ENCODE results near the gene PRRC2B. TPM values are rescaled to one million over a fixed set of nuclear protein-coding genes. Genes with fewer than 3 reads are reported as not detected.
A peak's percentile ranks its signal among the peaks of the same experiment; 100 is the strongest.

Gene PRRC2B
- total and polyA plus RNA-seq, 2 of the 13 experiments (the other 11 are each of a cell fraction or from before 2014, with no cell fraction given): 20.8 to 37.4 TPM

DNA sequence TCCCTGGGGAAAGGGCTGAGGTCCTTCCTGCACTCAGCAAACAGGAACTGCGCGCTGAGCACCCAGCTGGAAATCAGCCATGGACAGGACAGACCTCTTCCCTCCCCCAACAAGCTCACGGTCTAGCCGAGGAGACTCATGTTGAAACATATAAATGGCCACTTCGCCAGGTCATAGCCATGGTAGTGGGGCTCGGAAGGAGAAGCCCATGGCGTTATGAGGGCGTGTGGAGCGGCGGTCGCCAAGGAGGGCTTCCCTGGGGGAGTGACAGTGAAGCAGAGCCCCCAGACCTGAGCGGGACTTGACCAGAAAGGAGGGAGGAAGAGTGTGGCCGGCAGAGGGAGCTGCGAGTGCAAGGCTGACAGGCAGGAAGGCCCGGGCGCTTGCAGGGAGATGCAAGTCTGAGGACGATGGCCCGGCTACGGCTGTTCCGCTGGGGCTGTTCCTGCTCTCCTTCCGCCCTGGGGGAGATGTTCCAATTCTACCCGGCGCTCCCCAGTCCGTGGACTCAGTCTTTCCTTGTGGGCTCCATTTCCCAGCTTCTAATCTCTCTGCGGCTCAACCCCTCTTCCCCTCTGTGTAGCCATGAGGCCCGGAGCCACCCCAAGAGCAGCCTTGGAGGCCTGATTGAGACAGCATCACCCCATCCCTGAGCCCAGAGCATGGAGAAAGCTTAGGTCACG is 43.9 kb upstream of the PRRC2B start (continued):
- TF ChIP-seq KAT2B (IDR thresholded peaks at IDR 0.05; ENCODE audit: borderline replicate concordance, low read depth, low read length) (no peak), U2AF2 (IDR thresholded peaks at IDR 0.05; ENCODE audit: low read depth, low read length) (no peak), ZNF30 (CRISPR knock-in tag; IDR thresholded peaks at IDR 0.05) (no peak), ZNF224 (CRISPR knock-in tag; IDR thresholded peaks at IDR 0.05) (no peak), TP53 (CRISPR knock-in tag; conservative IDR thresholded peaks at IDR 0.05) (no peak), HNF4A (CRISPR knock-in tag; IDR thresholded peaks at IDR 0.05) (no peak), ZBTB7B (CRISPR knock-in tag; IDR thresholded peaks at IDR 0.05) (no peak), ZNF589 (CRISPR knock-in tag; conservative IDR thresholded peaks at IDR 0.05) (no peak), FOXO1 (CRISPR knock-in tag; IDR thresholded peaks at IDR 0.05) (no peak), SIN3A (IDR thresholded peaks at IDR 0.05; ENCODE audit: borderline replicate concordance, low read depth, low read length) (peak; percentile 48; the same call in 1 of the 2 replicates), IKZF1 (IDR thresholded peaks at IDR 0.05) (no peak), PITX1 (CRISPR knock-in tag; IDR thresholded peaks at IDR 0.05) (peak; percentile 59; the same call in 1 of the 2 replicates), GLI4 (CRISPR knock-in tag; IDR thresholded peaks at IDR 0.05; ENCODE audit: borderline replicate concordance) (no peak), ZNF619 (CRISPR knock-in tag; IDR thresholded peaks at IDR 0.05) (no peak), ZNF550 (CRISPR knock-in tag; IDR thresholded peaks at IDR 0.05; ENCODE audit: borderline replicate concordance) (no peak), TARDBP (CRISPR knock-in tag; IDR thresholded peaks at IDR 0.05) (no peak), ZNF670 (CRISPR knock-in tag; IDR thresholded peaks at IDR 0.05; ENCODE audit: borderline replicate concordance) (no peak), HES4 (CRISPR knock-in tag; IDR thresholded peaks at IDR 0.05; ENCODE audit: borderline replicate concordance) (no peak), FOXP1 (IDR thresholded peaks at IDR 0.05) (no peak), FOXP1 (CRISPR knock-in tag; IDR thresholded peaks at IDR 0.05) (no peak), ZNF570 (CRISPR knock-in tag; IDR thresholded peaks at IDR 0.05; ENCODE audit: borderline replicate concordance) (no peak), ZFAT (CRISPR knock-in tag; conservative IDR thresholded peaks at IDR 0.05) (no peak), MIER3 (CRISPR knock-in tag; IDR thresholded peaks at IDR 0.05; ENCODE audit: borderline replicate concordance) (no peak), ZNF773 (CRISPR knock-in tag; IDR thresholded peaks at IDR 0.05; ENCODE audit: borderline replicate concordance) (no peak)
- TF ChIP-seq, protein P1, sequence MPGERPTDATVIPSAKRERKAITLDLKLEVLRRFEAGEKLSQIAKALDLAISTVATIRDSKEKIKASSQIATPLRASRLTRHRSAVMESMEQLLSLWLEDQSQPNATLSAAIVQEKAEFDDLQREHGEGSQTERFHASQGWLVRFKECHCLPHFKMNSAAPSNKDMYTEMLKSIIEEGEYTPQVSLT (CRISPR knock-in tag; IDR thresholded peaks at IDR 0.05; ENCODE audit: borderline replicate concordance, low read depth): no peak
- TF ChIP-seq, protein P2, sequence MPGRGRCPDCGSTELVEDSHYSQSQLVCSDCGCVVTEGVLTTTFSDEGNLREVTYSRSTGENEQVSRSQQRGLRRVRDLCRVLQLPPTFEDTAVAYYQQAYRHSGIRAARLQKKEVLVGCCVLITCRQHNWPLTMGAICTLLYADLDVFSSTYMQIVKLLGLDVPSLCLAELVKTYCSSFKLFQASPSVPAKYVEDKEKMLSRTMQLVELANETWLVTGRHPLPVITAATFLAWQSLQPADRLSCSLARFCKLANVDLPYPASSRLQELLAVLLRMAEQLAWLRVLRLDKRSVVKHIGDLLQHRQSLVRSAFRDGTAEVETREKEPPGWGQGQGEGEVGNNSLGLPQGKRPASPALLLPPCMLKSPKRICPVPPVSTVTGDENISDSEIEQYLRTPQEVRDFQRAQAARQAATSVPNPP (CRISPR knock-in tag; IDR thresholded peaks at IDR 0.05): no peak
- TF ChIP-seq, protein P3, sequence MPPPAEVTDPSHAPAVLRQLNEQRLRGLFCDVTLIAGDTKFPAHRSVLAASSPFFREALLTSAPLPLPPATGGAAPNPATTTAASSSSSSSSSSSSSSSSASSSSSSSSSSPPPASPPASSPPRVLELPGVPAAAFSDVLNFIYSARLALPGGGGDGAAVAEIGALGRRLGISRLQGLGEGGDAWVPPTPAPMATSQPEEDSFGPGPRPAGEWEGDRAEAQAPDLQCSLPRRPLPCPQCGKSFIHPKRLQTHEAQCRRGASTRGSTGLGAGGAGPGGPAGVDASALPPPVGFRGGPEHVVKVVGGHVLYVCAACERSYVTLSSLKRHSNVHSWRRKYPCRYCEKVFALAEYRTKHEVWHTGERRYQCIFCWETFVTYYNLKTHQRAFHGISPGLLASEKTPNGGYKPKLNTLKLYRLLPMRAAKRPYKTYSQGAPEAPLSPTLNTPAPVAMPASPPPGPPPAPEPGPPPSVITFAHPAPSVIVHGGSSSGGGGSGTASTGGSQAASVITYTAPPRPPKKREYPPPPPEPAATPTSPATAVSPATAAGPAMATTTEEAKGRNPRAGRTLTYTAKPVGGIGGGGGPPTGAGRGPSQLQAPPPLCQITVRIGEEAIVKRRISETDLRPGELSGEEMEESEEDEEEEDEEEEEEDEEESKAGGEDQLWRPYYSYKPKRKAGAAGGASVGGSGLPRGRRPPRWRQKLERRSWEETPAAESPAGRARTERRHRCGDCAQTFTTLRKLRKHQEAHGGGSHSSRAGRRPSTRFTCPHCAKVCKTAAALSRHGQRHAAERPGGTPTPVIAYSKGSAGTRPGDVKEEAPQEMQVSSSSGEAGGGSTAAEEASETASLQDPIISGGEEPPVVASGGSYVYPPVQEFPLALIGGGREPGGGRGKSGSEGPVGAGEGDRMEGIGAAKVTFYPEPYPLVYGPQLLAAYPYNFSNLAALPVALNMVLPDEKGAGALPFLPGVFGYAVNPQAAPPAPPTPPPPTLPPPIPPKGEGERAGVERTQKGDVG (CRISPR knock-in tag; IDR thresholded peaks at IDR 0.05; ENCODE audit: borderline replicate concordance): no peak; the same call in 1 of the 2 replicates
- TF ChIP-seq, protein P4, sequence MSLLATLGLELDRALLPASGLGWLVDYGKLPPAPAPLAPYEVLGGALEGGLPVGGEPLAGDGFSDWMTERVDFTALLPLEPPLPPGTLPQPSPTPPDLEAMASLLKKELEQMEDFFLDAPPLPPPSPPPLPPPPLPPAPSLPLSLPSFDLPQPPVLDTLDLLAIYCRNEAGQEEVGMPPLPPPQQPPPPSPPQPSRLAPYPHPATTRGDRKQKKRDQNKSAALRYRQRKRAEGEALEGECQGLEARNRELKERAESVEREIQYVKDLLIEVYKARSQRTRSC (CRISPR knock-in tag; IDR thresholded peaks at IDR 0.05; ENCODE audit: low read depth): no peak
